Left ventricle myocardium superior (tissue), 1 donor: ENCODE data around the gene CPT2. TPM values are rescaled to one million over a fixed set of nuclear protein-coding genes. Genes with fewer than 3 reads are reported as not detected.

ENCODE experiments used
- ATAC-seq: fragments of 200-7000 bp; cut with Tn5 transposase; one replicate; pipeline ENCODE4 v1.9.1; 2020; ENCODE audit warnings: mild to moderate bottlenecking, moderate library complexity
- DNase-seq: peaks from one replicate; pipeline ENCODE4 v3.0.0-alpha.2; 2020
- intact Hi-C: fragments of 100-400 bp; cut with micrococcal nuclease; formaldehyde crosslinking; loops from one replicate; pipeline ENCODE4 v1.11.0; 2022
- long read RNA-seq: library from polyadenylated mRNA; unstranded; transcript quantifications from one replicate; pipeline ENCODE4 v2.0.0, GENCODE V29; 2021
- total RNA-seq: library from RNA; stranded (reverse); fragmentation: NEBNext Ultra II Directional; extraction: Animal tissue kit (Norgen Biotek cat#: 25700); gene quantifications from one replicate; pipeline ENCODE4 v1.2.1, GENCODE V29; 2021
- donor health status: DM: no; HTN: yes; CAD: no; lungs with severe emphysema.

Gene CPT2
- 31.0 TPM for total RNA-seq
- long read RNA-seq, transcript CPT2-207 (5 exons, 2,643 nt) = minor isoform, 7 of 75 reads
- long read RNA-seq, transcript CPT2-201 (5 exons, 3,094 nt) = major isoform, 49 of 75 reads
- long read RNA-seq, partial matches to known transcripts = 13 of 75 reads
- long read RNA-seq, other reads (novel, unspliced or antisense) = 2 of 75 reads

- intact Hi-C loops = no loop called here
- DNase-seq = peak; percentile 98
- peak; percentile 95 for ATAC-seq
Observed at GRCh38 chr1:53196485-53197290, at the start of gene CPT2. Gene CPT2 (plus strand): TSS chr1:53196824. CDS start chr1:53196944, 120 bp downstream.

- DNase-seq (no peak), ATAC-seq (no peak)
- intact Hi-C loops = no loop called here
Observed at GRCh38 chr1:53147174-53147573, 49.5 kb upstream of the CPT2 start.

GRCh38 chr1:53148123-53148522, 48.5 kb upstream of the CPT2 start:
- DNase-seq = no peak
- intact Hi-C loops = no loop called here
- ATAC-seq = no peak

- intact Hi-C loops = no loop called here
- ATAC-seq (no peak), DNase-seq (no peak)
Observed at GRCh38 chr1:53153752-53154151, 42.9 kb upstream of the CPT2 start.

DNA sequence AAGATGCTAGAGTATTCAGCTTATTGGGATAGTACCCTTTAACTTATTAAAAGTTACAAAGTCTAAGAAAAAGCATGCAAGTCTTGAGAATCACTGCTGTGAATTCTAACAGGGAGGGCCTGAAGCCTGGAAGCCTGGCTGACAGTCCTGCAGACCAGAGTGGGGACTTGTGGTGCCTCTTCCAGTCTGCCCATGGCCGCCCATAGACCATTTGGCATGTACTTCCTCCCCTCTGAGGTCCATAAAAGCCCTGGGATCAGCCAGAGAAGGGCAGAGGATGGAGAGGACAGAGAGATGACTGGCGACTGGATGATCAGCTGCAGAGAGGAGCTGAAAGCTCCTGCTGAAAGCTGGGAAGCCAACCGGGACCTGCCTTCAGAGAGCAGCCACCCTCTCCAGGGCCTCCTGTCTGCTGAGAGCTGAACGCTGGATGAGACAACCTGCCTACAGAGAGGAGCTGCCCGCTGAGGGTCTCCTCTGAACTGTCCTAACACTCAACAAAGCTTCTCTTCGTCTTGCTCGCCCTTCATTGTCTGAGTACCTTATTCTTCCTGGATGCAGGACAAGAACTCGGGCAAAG, 41.7 kb upstream of the CPT2 start:
- ATAC-seq = no peak
- no peak for DNase-seq
- intact Hi-C loops = no loop called here

- intact Hi-C loops = no loop called here
- no peak for ATAC-seq
Observed at GRCh38 chr1:53155534-53155933, 41.1 kb upstream of the CPT2 start.

GRCh38 chr1:53155945-53156344, 40.7 kb upstream of the CPT2 start:
- intact Hi-C loops = no loop called here
- no peak for DNase-seq
- ATAC-seq = no peak

More at GRCh38 chr1:53155534-53155933, 41.1 kb upstream of the CPT2 start:
- DNase-seq = no peak

- intact Hi-C loops = no loop called here
Observed at GRCh38 chr1:53156783-53157182, 39.8 kb upstream of the CPT2 start.

GRCh38 chr1:53158900-53159299, 37.7 kb upstream of the CPT2 start:
- DNase-seq (no peak), ATAC-seq (no peak)
- intact Hi-C loops = no loop called here

More at GRCh38 chr1:53156783-53157182, 39.8 kb upstream of the CPT2 start:
- ATAC-seq (no peak), DNase-seq (no peak)

DNA sequence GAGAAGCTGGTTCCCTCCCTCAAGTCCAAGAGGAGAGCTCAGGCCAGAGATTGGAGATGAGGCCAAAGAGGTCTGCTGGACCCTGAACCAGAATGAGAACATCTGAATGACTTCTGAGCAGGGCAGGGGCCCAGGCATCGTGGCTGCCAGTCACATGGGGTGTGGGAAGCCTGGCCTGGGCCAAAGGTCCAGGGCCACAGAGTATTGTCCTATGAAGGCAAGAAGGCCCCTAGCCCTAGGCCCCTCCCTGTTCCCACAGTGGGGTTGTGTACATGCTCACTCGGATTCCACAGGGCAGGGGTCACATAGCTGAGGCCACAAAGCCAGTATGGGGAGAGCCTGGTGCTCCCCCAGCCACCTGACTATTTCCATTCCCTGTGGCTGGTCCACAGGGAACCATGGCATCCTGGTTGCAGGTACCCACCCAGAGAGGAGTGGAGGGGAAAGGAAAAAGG, 35.7 kb upstream of the CPT2 start:
- DNase-seq = no peak
- ATAC-seq = no peak
- intact Hi-C loops = no loop called here

GRCh38 chr1:53162621-53163020, 34.0 kb upstream of the CPT2 start:
- no peak for DNase-seq
- intact Hi-C loops = no loop called here
- ATAC-seq = no peak

GRCh38 chr1:53163291-53163768, 33.3 kb upstream of the CPT2 start:
- DNase-seq (no peak), ATAC-seq (no peak)
- intact Hi-C loops = no loop called here

DNA sequence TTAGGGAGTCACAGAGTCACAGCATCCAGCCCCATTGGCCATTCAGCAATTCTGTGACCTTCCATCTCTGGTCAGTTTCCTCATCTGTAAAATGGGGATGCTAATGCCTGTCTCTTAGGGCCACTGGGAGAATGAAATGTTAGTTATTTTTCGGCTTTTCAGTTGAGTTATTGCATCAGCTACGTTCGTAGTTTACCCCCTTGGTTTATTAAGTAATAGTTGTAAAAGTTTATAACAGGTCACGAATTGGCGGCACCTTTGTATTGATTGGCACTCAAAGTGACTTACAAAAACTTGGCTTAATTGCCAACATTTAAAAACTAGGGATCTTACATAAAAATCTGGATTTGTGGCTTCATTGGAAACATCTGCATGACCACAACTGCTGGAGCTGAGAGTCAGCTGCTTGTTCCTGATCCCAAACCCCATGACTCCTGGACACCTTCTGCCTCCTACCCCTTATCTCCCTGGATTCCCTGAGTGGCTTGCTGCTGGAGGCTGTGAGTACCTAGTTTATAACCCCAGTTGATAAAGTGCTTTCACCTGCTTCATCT, 31.1 kb upstream of the CPT2 start:
- ATAC-seq (peak; percentile 37), DNase-seq (no peak)

GRCh38 chr1:53166366-53166765, 30.3 kb upstream of the CPT2 start:
- intact Hi-C loops = no loop called here
- DNase-seq (no peak), ATAC-seq (no peak)

More for the DNA sequence above, 31.1 kb upstream of the CPT2 start:
- intact Hi-C loops = no loop called here

DNA sequence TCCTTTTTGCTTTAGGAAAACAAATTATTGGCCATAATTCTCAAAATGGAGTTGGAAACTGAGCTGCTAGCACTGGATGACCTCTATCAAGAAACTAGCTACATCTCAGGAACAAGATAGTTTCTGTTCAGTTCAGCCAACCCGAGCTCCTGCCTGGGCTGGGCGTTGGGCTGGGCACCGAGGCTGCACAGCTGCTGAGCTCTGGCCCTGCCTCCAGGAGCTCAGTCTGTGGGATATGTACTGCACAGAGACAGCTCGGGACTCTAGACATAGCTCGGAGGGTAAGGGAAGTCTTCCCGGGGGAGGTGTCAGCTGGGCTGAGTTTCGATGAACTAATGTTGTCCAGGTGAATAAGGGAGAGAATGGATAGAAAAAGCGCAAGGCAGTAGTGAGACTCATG, 29.7 kb upstream of the CPT2 start:
- no peak for ATAC-seq
- intact Hi-C loops = no loop called here

DNA sequence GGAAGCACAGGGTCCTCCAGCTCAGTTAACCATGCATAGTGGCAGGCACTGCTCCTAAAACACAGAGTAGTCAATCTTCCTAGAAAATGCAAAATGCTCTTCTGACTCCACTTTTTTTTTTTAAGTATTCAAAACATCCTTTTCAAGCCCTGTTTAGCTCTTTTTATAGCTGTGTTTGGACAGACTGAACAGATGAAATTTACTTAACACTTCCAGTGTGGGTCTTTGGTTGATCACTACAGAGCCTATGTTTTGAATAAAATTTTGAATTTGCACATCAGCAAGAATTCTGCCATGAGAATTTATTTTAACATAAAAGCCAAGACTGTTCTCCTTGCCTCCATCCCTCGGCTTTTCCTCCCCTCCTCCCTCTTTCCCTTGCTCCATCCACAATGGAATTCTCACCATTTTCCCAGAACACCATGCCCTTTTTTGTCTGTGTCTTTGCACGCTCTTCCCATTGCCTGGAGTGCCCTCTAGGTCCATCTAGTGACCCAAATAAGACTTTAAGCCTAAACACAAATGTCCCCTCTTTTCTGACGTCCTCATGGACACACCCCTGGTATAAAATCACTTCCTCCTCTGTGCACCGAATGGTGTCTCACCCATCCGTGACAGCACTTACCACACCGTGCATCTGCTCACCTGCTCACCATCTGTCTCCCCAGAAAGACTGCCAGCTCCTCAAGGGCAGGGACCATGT, 24.0 kb upstream of the CPT2 start:
- ATAC-seq = peak; percentile 29
- no peak for DNase-seq
- intact Hi-C loops = no loop called here

More for the DNA sequence above, 29.7 kb upstream of the CPT2 start:
- no peak for DNase-seq

GRCh38 chr1:53174971-53175913, 21.4 kb upstream of the CPT2 start:
- ATAC-seq (no peak), DNase-seq (no peak)
- intact Hi-C loops = no loop called here

DNA sequence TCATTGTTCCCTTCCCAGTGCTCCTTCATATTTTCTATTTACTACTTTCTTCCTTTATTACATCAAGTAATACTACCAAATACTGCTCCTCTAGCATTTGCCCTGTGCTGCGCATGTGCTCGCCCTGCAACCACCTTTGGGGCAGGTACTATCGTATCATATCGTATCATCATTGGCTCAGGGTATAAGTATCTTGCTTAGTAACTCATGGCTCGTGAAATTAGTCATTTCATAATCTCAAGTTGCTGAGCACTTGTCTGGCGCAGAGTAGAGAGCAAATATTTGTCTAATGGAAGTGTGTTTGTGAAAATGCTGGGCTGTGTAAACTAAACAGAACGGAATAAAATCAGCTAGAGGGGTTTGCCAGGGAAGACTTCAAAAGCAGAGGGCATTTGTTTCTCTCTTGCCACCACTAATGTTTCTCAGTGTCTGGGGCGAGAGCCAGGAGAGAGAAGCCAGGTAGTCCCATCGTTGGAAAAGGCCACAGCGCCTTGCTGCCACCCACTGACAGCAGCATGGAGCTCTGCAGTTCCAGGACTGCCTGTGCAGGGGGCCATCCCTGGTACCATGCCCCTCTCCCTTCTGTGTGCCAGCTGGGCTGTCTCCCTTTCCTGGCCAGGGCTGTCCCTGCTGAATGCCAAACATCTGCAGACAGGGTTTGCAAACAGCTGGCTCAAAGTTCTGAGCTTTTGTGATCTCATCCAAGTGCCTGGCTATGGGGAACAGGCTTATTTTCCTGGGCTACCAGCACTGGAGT, 20.0 kb upstream of the CPT2 start:
- ATAC-seq (peak; percentile 85), DNase-seq (peak; percentile 68)
- intact Hi-C loops = no loop called here
